Muscle layer of colon (tissue), 2 donors: ENCODE measurements around the gene CALCB.

ENCODE experiments used
- H3K27ac ChIP-seq: one replicate; pipeline ENCODE4 v1.7.0; 2013; ENCODE audit warnings: low read depth, mild to moderate bottlenecking, low read length, moderate library complexity
- H3K27me3 ChIP-seq, 2 donors: one replicate each; pipeline ENCODE4 v1.7.0; 2013; ENCODE audit warnings: low read length in 2 of 2, mild to moderate bottlenecking in 2 of 2; ENCODE audit not compliant: insufficient read depth in 2 of 2, control insufficient read depth in 1 of 2
- H3K36me3 ChIP-seq: one replicate; pipeline ENCODE4 v1.7.0; 2013; ENCODE audit warnings: mild to moderate bottlenecking, low read length; ENCODE audit not compliant: insufficient read depth
- H3K4me1 ChIP-seq: one replicate; pipeline ENCODE4 v1.7.0; 2013; ENCODE audit warnings: mild to moderate bottlenecking, low read length; ENCODE audit not compliant: insufficient read depth
- H3K4me3 ChIP-seq, 2 donors: one replicate each; pipeline ENCODE4 v1.7.0; 2013; ENCODE audit warnings: low read length in 2 of 2, low read depth in 1 of 2, mild to moderate bottlenecking in 1 of 2, moderate library complexity in 1 of 2
- H3K9ac ChIP-seq: one replicate; pipeline ENCODE4 v1.7.0; 2013; ENCODE audit warnings: low read length
- H3K9me3 ChIP-seq: one replicate; pipeline ENCODE4 v1.7.0; 2013; ENCODE audit warnings: mild to moderate bottlenecking, low read length
- donor health status: abdominal sarcoma.
- donor health status: Adenocarcinoma of cecum.

CALCB gene

GRCh38 chr11:15091175-15091574 is 17.8 kb downstream of the CALCB start:
- Histone ChIP-seq H3K4me1 (no peaks in the 10 kb centered on the region), H3K27ac (no peak overlapping the region), H3K9me3 (no peaks in the 10 kb centered on the region), H3K4me3 (no peak overlapping the region), H3K27me3 (no peaks in the 10 kb centered on the region), H3K9ac (no peak overlapping the region), H3K36me3 (no peaks in the 10 kb centered on the region)

DNA sequence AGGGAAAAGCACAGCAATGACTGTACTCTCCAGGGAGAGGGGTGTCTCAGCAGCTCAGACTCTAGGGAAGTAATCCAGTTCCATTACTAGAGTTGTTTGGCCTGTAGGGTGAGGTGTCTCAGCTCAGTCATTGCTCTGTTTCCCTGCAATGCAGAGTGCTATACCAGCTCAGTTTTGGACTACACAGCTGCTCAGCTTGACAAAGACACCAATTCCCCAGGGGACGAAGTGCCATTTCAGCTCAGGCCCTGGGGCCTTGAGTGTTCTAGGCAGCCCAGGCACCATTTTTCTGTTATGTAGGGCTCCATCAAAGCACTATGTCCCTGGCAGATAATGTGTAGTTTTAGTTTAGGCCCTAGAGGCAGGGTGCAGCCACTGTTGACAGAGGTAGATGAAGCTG is 18.2 kb downstream of the CALCB start:
- Histone ChIP-seq H3K9ac (no peak overlapping the region), H3K36me3 (no peaks in the 10 kb centered on the region), H3K4me1 (no peaks in the 10 kb centered on the region), H3K27me3 (no peaks in the 10 kb centered on the region), H3K9me3 (no peaks in the 10 kb centered on the region), H3K27ac (no peak overlapping the region), H3K4me3 (no peak overlapping the region)

GRCh38 chr11:15093432-15093831 is 20.0 kb downstream of the CALCB start:
- H3K9me3 ChIP-seq, result no peaks in the 10 kb centered on the region

DNA sequence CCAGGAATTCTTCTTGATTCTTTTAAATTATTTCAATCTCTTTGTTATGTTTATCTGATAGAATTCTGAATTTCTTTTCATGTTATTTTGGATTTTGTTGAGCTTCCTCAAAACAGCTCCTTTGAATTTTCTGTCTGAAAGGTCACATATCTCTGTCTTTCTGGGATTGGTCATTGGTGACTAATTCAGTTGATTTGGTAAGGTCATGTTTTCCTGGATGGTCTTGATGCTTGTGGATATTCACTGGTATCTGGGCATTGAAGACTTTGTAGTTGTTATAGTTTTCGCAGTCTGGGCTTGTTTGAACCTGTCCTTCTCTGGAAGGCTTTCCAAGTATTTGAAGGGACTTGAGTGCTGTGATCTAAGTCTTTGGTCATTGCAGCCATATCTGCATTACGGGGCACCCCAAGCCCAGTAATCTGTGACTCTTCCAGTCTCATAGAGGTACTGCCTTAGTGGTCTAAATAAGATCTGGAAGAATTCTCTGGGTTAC is 22.4 kb downstream of the CALCB start:
- no peaks in the 10 kb centered on the region for H3K9me3 ChIP-seq
- no peak overlapping the region for H3K27ac ChIP-seq

More at GRCh38 chr11:15093432-15093831, 20.0 kb downstream of the CALCB start:
- H3K27me3 ChIP-seq, result no peaks in the 10 kb centered on the region
- no peaks in the 10 kb centered on the region for H3K36me3 ChIP-seq
- no peak overlapping the region for H3K27ac ChIP-seq
- no peak overlapping the region for H3K4me3 ChIP-seq
- no peaks in the 10 kb centered on the region for H3K4me1 ChIP-seq
- no peak overlapping the region for H3K9ac ChIP-seq

DNA sequence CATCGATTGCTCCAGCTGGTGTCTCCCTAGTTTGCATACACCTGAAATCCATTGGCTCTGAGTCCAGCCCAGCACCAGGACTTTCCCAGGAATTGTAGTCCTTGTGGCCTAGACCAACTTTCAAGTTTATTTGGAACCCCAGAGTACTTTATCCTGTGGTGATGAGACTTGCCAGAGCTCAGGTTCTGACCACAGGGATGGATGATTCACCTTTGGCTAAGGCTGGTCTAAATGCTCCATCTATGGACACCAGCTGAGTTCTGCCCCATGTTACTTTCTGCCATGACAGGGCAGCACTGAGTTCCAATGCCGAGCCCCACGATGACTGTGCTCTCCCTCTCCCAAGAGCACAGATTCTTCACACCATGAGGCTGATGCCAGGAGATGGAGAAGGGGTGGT is 24.0 kb downstream of the CALCB start:
- H3K36me3 ChIP-seq, result no peaks in the 10 kb centered on the region

More for the DNA sequence above, 22.4 kb downstream of the CALCB start:
- Histone ChIP-seq H3K9ac (no peak overlapping the region), H3K27me3 (no peaks in the 10 kb centered on the region), H3K4me3 (no peak overlapping the region), H3K4me1 (no peaks in the 10 kb centered on the region), H3K36me3 (no peaks in the 10 kb centered on the region)

DNA sequence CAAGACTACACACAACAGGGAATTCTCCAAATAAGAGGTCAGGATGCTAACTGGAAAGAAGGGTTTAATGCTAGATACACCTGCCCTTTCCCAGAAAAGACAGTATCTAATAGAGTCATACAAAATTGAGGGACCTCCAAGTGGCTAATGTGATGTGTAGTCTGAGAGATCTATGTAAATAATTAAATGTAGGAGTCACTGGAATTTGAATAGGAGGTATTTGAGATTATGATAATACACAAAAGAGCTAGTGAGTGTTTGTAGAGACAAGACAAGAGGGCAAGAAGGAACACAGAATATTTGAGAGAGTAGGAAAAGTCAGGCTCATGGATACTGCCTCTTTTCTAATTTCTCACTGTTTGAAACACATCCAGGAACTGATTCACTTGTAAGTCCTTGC is 25.9 kb downstream of the CALCB start:
- Histone ChIP-seq H3K4me1 (no peaks in the 10 kb centered on the region), H3K9ac (no peak overlapping the region), H3K4me3 (no peak overlapping the region), H3K27ac (no peak overlapping the region), H3K36me3 (no peaks in the 10 kb centered on the region), H3K27me3 (no peaks in the 10 kb centered on the region), H3K9me3 (peaks cover 5% of the 10 kb centered on the region)

More for the DNA sequence above, 24.0 kb downstream of the CALCB start:
- H3K9me3 ChIP-seq, result no peaks in the 10 kb centered on the region
- H3K4me3 ChIP-seq, result no peak overlapping the region
- H3K27me3 ChIP-seq, result no peaks in the 10 kb centered on the region
- no peak overlapping the region for H3K9ac ChIP-seq
- H3K27ac ChIP-seq, result no peak overlapping the region
- no peaks in the 10 kb centered on the region for H3K4me1 ChIP-seq

GRCh38 chr11:15101072-15101709 is 27.8 kb downstream of the CALCB start:
- Histone ChIP-seq H3K36me3 (no peaks in the 10 kb centered on the region), H3K9ac (no peak overlapping the region), H3K4me1 (no peaks in the 10 kb centered on the region), H3K27me3 (no peaks in the 10 kb centered on the region), H3K27ac (no peak overlapping the region), H3K4me3 (no peak overlapping the region), H3K9me3 (peaks cover 5% of the 10 kb centered on the region)

DNA sequence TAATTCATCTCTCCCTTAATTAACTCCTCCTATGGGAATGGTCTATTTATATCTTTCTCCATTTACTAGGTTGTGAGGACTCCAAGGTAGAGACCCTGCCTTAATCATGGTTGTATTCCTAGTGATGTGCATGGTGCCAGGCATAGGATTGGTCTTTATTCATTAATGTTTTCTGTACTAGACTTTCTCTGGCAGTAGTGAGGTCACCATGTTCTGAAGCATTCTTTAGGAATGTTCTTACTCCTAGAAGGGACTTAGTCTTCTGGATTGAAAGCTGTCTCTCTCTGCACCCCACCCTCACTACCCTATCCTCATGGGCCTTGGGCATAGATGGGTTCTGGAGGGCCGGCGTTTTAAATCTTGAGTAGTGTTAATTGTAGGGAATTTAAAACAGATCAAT is 30.8 kb downstream of the CALCB start:
- H3K4me3 ChIP-seq, result no peak overlapping the region
- no peaks in the 10 kb centered on the region for H3K27me3 ChIP-seq
- H3K9ac ChIP-seq, result no peak overlapping the region
- H3K4me1 ChIP-seq, result no peaks in the 10 kb centered on the region
- H3K36me3 ChIP-seq, result no peaks in the 10 kb centered on the region
- peaks cover 5% of the 10 kb centered on the region for H3K9me3 ChIP-seq
- no peak overlapping the region for H3K27ac ChIP-seq

GRCh38 chr11:15106201-15106965 is 33.0 kb downstream of the CALCB start:
- no peaks in the 10 kb centered on the region for H3K36me3 ChIP-seq
- H3K9ac ChIP-seq, result no peak overlapping the region
- no peak overlapping the region for H3K27ac ChIP-seq

GRCh38 chr11:15107730-15108515 is 34.5 kb downstream of the CALCB start:
- Histone ChIP-seq H3K27ac (no peak overlapping the region), H3K9me3 (peaks cover 5% of the 10 kb centered on the region)

More at GRCh38 chr11:15106201-15106965, 33.0 kb downstream of the CALCB start:
- H3K27me3 ChIP-seq, result no peaks in the 10 kb centered on the region
- peaks cover 5% of the 10 kb centered on the region for H3K9me3 ChIP-seq
- no peaks in the 10 kb centered on the region for H3K4me1 ChIP-seq
- H3K4me3 ChIP-seq, result no peak overlapping the region

DNA sequence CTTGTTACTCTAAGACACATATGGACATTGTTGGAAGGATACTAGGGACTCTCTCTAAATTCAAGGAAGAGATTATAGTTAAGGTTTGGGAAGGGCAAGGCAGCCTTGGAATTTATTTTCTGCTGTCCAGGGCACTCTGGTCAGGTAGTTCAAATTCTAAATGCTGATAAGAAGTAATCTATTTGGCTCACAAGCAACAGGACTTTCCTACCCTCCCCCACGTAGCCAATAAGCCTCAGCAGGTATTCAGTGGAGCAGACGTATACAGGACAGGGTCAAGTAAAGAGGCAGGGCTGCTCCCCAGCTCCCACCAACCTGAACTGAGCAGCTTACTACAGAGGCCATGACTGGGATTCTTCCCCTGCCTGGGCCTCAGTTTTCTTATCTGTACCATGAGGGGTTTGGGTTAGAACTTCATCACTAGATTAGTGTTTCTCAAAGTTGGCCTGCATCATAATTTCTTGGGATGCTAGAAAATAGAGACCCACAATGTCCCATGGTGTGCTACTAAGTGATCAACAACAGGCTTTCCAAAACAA is 35.3 kb downstream of the CALCB start:
- Histone ChIP-seq H3K9ac (no peak overlapping the region), H3K27me3 (no peaks in the 10 kb centered on the region), H3K4me3 (no peak overlapping the region), H3K27ac (no peak overlapping the region), H3K36me3 (no peaks in the 10 kb centered on the region), H3K4me1 (no peaks in the 10 kb centered on the region), H3K9me3 (peaks cover 5% of the 10 kb centered on the region)

More at GRCh38 chr11:15107730-15108515, 34.5 kb downstream of the CALCB start:
- no peak overlapping the region for H3K9ac ChIP-seq
- H3K27me3 ChIP-seq, result no peaks in the 10 kb centered on the region
- H3K36me3 ChIP-seq, result no peaks in the 10 kb centered on the region
- no peaks in the 10 kb centered on the region for H3K4me1 ChIP-seq
- no peak overlapping the region for H3K4me3 ChIP-seq
